Heart left ventricle (tissue), 13 donors: ENCODE results near the gene CENPQ.

Experiments
- CTCF ChIP-seq, 12 donors: fragments of 200-600 bp; sonication (generic) in 4 of 12; IDR thresholded peaks; one replicate each; pipeline versions ENCODE4 v1.5.0 to v1.8.0; 2018 to 2022; ENCODE audit warnings: antibody characterized with exemption in 12 of 12, mild to moderate bottlenecking in 5 of 12
- POLR2A ChIP-seq, 2 donors: fragments of 450-650 bp; IDR thresholded peaks; one replicate each; pipeline ENCODE4 v1.6.1; 2017; ENCODE audit warnings: antibody characterized with exemption in 2 of 2, mild to moderate bottlenecking in 2 of 2, moderate library complexity in 2 of 2
- donor health status: ischemic (EF 13 %, LVEDD 7.1; RV severe dilation, severe dysfunction).
- donor health status: DM: no; HTN: yes; CAD: no.
- donor health status: DM: no; HTN: no; CAD: no.
- donor health status: ischemic (EF 25% LVEDD 6.9; RV normal size, moderate dysfunction).
- donor health status: ischemic (EF 25% LVEDD 5.7; RV mildly dilated, moderate dysfunction).
- donor health status: ischemic (EF 35%, LVEDD 5.7; RV mildly dilated, moderate dysfunction).
- donor health status: nonischemic (EF 11% LVEDD 7.7; RV severe dilation, severe dysfunction).
- donor health status: DM: yes; HTN: yes; CAD: no.
- donor health status: PGD.
- donor health status: ischemic (EF 29% LVEDD 5.4; RV normal size, mild dysfunction).
- donor health status: nonischemic (EF 23%, LVEDD 6.1; RV moderate dilation, normal function).

GRCh38 chr6:49539102-49539501 lies 75.9 kb downstream of the CENPQ start:
- no peak for TF ChIP-seq CTCF (IDR thresholded peaks at IDR 0.05)
- no peak for TF ChIP-seq POLR2A (IDR thresholded peaks at IDR 0.05)
